Measurements from ENCODE around the gene BPI. TPM values are rescaled to one million over a fixed set of nuclear protein-coding genes. Genes with fewer than 3 reads are reported as not detected.

BPI gene
- not detected in 2 replicates for total RNA-seq

GRCh38 chr20:38303908-38304379 is at the start of gene BPI:
Gene BPI (plus strand): TSS chr20:38304156. CDS start chr20:38304224, 68 bp downstream.

GRCh38 chr20:38260378-38261053 is 43.4 kb upstream of the BPI start, which contains the start of gene KIAA1755:
Gene KIAA1755 (minus strand): TSS chr20:38260735. CDS start chr20:38260500, 235 bp downstream.

GRCh38 chr20:38346247-38346651 is 42.3 kb downstream of the BPI start, which contains the start of gene LBP:
Gene LBP (plus strand): TSS chr20:38346482. CDS start chr20:38346517, 35 bp downstream.

Other genes with a start within 250 kb of the BPI start
- 43.0 and 85.5 TPM in 2 replicates for gene TGM2, start 138.9 kb upstream of the BPI start, total RNA-seq
- under 0.01 and 0.32 TPM in 2 replicates for gene KIAA1755, start 43.4 kb upstream of the BPI start, total RNA-seq
- gene LBP, start 42.3 kb downstream of the BPI start, total RNA-seq, result 2.1 TPM in 1 of 2 replicates, not detected in the other
- 4.5 and 19.4 TPM in 2 replicates for gene SNHG17, start 131.2 kb downstream of the BPI start, total RNA-seq
- 13.5 and 16.2 TPM in 2 replicates for gene RALGAPB, start 168.7 kb downstream of the BPI start, total RNA-seq

Measured in cardiac atrium fibroblast (primary cell).